Measurements from ENCODE around the gene ALKBH3.

Gene ALKBH3

DNA sequence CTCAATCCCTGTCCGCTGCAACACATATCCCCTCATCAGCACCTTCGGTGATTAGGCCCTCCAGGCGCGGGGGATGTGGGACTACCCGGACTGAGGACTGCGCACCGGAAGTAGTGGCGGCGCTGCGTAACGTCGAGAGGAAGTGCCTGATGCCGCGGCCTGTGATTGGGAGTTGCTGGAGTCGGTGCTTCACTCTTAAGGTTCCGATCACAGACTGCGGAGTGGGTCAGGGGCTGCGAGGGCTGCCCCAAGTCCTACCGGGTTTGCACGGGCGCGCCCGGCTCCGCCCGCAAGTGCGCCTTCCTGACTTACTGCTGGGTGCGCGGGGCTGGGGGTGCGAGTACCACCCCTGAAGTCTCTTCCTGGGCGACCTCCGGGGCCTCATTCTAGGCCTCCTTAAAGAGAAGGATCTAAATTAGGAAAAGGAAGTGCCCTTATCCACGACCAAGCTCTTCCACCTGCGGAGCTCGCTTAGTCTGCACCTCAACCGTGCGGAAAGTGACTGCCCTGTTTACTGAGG, at the start of gene ALKBH3:
Gene ALKBH3 (plus strand): TSS at position 192 of the 520 bp plus-strand sequence. CDS start 1,822 bp downstream, outside the sequence.
- peak; percentile 97 to 98 for DNase-seq

DNA sequence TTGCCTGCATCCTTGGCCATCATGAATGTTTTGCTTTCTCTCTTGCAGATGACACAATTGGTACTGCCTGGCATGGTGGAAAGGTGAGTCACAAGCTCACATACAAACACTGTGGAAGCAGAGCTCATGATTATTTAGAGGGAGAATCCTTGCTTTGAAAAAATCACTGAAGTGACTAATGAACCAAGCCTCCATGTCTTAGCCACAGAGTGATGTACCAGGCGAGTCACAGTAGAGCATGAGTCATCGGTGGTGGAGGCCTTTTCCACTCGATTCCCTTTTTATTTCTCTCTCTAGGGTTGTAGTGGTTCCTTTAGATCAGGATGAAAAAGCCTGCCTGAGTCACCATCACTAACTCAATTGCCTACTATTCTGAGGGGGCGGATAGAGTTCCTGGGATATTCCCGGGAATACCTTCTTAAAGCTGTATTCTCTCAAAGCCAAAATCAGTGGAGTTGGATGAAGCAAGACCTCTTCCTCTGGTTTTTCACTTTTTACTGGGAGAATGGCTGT, 49.6 kb upstream of the ALKBH3 start:
- no peak for DNase-seq

DNA sequence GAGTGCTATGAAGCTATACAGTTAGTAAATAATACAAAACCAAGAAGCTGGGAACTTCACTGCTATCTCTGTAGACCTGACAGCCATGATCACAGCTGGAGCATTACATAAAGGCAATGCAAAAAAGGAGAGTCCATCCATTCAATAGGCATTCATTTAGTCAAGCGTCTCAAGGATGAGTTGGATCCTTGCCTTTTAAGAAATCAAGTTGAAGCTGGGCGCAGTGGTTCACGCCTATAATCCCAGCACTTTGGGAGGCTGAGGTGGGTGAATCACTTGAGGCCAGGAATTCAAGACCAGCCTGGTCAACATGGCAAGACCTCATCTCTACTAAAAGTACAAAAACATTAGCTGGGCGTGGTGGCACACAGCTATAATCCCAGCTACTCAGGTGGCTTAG, 48.1 kb upstream of the ALKBH3 start:
- no peak for DNase-seq

DNA sequence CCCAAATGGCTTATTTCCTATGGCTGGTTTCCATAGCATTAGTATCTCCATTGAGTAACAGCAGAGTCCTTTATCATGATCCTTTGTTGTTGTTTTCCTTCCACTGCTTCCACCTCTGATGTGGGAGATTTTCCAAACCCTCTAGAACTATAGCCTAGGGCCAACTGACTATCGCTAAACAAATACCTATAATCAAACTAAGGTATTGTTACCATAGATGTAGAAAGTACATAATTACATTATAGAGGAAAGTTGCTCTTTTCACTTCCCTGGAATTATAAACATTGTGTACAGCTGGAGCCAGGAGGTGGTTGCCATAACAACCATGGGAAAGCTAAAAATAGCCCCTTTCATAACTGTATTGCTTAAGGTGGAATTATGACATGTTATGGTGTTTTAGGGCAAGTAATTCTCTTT, 47.0 kb upstream of the ALKBH3 start:
- DNase-seq, result peak; percentile 83 to 85

DNA sequence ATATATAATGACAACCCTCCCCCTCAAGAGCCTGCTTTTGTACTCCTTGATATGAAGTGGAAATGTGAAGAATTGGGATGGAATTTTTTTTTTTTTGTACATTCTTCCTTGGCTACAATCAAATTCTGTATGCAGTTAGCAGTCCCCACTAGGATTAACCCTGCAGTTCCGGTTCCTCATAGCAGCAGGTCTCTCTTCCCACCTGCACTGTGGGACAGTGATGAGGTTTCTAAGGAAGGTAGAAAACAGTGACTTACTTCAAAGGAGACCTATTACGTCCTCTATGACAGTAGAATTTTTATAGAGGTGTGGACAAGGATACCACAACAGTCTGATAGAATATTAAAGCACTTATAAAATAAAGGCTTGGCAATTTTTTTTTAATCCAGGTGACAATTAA, 46.3 kb upstream of the ALKBH3 start:
- DNase-seq, result no peak

DNA sequence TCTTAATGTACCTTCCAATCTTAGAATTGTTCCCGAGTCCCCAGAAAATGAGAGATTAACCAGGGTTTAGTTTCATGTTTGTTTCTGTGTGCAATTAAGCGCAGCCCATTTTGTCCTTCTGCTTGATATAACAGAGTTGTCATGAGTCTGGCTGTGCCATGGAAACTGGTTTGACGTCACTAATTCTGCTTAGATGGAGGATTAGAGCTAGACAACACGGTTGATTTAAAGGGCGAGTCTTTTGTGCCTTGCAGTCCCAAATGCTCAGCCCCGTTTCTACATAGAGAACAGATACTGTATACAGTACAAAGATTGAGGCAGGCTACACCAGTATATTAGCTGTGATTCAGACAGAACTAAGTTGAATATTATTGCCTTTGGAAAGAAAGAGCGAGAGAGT, 45.5 kb upstream of the ALKBH3 start:
- no peak for DNase-seq

DNA sequence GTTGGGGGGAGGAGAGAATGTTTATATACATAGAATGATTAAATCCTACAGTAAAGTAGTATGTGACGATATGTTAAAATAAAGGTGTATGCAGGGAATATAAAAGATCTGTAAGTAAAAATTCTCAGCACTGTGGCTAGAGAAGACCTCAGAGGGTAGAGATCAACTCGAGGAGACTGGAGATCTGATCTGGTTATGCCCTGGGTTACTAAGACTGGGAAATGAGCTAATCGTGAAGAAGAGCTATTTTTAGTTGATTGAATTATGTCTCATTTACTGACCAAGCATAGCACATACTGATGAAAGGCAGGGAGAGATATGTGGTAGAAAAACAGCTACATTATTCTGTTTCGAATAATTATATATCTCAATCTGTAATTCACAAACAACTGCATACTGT, 42.8 kb upstream of the ALKBH3 start:
- no peak for DNase-seq

DNA sequence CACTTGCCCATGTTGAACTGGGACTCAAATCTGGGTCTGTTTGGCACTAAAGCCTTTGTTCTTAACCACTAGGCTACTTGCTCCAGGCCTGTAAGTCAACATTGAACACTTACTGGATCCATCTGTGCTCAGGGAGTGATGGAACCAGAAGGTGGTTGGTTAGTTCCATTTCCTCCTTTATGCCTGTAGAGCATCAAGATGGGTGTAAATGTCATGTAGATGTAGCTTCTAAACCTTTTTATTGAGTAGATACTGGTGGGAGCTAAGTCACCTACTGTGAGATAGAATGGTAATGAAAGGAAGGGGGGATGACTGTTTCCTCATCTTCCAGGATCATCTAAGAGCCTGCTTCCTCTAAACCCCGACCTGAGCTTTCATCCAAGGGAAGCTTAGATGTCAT, 38.6 kb upstream of the ALKBH3 start:
- DNase-seq, result no peak

DNA sequence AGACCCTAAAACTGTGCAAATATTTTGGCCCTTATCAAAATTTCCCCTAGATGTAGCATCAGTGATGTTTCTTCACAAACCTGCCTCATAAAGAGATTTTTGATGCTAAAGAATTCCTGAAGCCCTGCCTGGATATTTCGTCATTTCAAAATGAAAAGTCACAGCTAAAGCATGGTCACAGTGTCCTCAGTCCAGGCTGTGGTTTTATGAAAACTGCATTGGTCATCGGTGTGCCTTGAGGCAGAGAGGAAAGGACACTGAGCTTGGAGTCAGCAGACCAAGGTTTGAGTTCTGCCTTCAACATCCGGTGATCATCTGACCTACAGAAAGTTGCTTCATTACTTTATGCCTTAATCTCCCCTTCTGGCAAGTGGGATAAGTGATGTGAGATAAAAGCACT, 34.8 kb upstream of the ALKBH3 start:
- DNase-seq, result no peak

DNA sequence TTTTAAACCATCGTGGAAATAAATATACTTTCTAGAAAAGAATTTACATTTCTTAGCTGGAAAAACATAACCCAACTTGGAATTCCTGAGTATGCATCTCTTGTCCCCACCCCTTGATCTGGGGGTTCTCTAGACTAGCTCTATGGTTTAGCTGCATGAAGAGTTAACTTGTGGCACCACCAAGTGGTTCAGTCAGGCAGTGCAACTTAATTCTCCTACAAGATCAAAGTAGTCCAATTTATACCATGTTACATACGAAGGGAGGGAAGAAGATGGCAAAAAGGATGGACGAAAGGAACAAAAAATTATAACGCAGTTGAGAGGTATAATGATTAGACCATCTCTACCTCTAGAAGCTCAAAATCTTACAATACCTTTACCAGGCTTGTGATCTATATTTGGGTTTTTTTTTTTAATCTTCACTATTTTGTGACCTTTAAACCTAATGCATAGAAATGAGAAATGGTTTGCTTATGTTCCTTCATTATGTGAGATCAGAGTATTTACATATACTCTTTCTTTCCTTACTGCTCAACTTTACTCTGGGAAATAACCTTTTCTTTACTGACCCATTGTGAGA, 28.5 kb upstream of the ALKBH3 start:
- DNase-seq, result peak; percentile 54 to 66

DNA sequence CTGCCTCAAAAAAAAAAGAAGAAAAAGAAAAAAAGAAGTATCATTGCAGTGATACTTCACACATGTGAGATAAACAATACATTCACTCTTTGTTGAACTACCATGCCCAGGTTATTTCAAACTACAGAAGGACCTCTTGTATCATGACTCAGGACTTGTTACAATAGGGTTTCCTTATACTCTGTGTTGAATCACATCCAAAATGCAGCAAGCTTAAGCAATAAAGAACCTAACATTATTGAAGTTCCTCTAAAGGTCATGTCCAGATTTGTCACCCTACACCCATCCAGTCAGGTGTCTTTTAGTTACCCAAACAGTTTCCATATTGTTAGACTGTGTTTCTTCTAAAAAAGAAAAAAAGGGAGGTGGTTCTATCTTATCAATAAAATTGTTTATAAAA, 26.9 kb upstream of the ALKBH3 start:
- no peak for DNase-seq

DNA sequence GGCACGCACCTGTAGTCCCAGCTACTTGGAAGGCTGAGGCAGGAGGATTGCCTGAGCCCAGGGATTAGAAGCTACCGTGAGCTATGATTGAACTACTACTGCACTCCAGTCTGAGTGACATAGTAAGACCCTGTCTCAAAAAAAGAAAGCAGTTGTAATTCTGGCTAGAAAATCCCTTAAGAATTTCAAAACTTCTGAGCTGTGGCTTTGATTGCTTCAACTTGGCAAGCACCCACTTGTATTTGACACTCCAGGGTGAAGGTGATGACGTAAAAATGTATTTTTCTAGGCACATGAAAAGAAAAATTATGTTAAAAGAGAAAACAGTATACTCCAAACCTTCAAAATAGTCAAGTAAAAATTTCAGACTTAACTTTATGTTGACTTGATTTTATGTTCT, 23.6 kb upstream of the ALKBH3 start:
- no peak for DNase-seq

DNA sequence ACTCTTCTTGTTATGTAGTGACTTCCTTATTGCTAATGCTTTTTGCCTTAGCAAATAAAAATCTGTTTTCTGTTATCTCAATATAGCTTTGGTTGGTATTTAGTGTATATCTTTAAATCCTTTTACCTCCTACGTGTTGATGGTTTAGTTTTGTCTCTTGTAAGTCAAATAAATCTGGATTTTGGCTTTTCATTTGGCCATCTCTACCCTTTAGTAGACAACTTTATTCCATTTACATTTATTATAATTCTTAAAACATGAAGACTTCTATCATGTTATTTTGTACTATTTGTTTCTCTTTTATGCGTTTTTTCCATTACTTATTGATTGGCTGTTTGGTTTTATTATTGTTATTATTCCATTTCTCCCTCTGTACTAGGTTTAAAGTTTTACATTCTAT, 19.5 kb upstream of the ALKBH3 start:
- no peak for DNase-seq

DNA sequence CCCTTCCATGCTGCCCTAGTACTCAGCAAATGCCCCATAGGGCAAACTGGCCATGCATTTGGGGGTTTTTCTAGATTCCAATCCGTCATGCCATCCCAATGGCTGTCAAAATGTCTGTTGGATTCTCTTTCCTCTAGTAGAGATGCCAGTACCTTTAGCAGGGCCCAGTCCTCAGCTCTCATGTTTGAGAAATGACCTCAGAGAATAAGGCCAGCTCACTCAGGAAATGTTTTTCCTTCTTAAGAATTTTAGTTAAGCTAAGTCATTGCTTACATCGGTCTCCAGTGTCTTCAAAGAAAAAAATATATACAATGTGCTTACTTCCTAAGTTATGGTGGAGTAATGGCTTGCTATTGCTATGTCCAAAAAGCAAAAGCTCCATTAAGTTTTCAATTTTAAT, 14.1 kb upstream of the ALKBH3 start:
- DNase-seq, result no peak

DNA sequence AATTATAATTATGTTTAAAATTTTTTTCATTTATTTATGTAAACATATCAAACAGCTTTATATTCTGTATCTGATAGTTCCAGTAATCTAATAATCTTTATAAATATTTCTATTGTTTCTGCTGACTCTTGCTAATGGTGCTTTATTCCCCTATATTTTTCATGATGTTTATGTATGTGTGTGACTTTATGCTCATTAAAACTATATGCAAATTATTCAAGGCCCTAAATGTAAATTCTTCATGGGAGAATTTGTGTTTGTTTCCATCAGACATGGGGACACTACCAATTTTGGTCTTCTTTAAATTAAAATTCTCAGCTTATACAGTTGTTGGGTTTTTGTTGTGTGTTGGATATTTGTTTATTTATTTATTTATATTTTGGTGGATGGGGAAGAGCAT, 13.7 kb upstream of the ALKBH3 start:
- DNase-seq, result no peak

DNA sequence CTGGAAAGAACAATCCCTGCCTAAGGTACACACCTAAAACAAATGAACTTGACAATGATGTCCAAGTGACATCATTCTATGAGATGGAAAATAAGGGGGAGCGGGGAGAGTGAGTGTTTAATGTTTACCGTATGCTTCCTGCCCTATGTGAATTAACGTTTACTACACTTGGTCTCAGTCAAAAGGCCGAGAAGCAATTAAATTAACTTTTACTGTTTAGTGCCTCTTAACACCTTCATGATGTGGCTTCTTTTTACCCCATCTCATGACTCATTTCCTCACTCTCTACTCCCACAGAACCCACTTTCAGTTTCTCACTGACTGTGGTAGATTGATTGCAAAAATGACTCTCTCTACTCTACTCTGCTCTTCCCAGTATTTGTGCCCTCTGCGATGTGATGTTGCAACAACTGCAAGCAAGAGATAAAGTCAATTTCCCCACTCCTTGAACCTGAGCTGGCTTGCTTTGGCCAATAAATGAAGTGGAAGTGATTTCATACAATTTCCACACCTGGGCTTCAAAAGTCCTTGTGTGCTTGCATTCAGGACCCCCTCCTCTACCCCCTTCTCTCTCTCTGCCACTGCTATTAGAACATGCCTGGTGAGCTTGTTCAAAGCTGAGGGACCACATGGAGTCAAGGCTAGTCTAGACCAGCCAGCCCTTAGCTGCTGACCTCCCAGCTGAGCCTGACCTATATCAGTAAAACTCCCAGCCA, 11.6 kb upstream of the ALKBH3 start:
- peak in 1 of 2 experiments; percentile 24 for DNase-seq

DNA sequence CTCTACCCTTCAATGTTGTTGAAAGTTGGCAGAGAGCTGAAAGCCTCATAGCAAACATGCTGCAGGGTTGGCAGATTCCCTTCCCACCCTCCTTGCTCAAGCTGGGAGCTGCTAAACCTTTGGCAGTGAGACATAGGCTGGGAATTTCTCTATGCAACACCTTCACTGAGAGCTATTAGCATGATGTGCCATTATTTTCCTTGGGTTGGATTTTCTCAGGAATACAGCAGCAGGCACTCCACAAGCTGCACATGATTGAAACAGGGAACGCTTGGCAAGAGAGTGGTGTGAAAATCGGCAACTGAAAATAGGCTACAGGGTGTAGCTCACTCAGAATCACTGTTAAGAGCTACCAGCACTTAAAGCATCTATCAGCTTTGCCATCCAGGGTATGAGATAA, 9.6 kb upstream of the ALKBH3 start:
- no peak for DNase-seq

DNA sequence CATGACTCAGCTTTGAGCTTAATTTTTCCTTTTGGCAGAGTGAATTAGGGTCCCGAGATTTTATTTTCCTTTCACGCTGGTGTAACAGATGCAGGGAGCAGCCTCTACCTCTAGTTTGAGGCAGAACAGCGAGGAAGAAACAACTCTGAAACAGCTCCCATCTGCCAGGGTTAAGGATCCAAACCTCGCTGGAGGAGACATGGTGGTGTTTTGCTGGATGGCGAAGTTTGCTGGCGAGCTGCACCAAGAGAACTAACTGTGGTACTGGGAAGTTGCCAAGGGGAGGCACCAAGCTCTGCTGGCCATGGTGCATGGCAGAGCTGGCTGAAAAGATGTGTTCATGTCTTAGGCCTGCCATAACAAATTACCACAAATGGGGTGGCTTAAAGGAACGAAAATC, 7.6 kb upstream of the ALKBH3 start:
- no peak for DNase-seq

DNA sequence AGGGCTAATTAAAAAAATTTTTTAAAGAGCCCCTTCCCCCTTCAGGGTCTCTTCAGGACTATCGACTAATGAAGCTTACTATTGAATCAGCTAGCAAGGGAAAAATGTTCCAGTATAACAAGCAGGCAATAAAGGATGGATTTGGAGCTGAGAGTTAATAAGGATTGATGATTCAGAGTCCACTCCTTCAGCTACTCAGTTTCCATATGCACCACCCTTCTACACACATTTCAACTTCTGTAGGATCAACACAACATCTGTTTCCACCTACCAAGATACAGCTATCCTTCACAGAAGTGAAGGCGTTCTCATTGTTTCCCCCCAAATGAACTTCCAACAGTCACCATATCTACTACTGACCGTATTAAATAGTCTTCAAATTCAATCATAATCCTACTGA, 6.6 kb upstream of the ALKBH3 start:
- DNase-seq, result no peak

DNA sequence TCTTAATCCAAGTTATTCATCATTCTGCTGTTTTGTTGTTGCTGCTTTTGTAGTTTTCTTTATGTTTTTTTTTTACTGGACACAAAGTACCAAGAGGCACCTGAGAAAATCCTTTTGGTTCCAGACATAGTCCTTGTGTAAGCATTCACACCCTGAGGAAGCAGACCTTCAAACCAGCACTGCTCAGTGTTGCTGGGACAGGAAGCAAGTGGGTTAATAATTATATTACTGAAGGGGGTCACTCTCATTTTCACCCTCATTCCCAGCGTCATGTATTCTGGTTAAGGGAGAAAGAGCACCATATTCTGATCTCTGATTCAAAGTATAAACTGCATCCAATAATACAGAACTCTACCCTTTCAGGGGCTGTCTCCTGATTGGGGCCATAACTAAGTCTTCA, 5.9 kb upstream of the ALKBH3 start:
- no peak for DNase-seq

DNA sequence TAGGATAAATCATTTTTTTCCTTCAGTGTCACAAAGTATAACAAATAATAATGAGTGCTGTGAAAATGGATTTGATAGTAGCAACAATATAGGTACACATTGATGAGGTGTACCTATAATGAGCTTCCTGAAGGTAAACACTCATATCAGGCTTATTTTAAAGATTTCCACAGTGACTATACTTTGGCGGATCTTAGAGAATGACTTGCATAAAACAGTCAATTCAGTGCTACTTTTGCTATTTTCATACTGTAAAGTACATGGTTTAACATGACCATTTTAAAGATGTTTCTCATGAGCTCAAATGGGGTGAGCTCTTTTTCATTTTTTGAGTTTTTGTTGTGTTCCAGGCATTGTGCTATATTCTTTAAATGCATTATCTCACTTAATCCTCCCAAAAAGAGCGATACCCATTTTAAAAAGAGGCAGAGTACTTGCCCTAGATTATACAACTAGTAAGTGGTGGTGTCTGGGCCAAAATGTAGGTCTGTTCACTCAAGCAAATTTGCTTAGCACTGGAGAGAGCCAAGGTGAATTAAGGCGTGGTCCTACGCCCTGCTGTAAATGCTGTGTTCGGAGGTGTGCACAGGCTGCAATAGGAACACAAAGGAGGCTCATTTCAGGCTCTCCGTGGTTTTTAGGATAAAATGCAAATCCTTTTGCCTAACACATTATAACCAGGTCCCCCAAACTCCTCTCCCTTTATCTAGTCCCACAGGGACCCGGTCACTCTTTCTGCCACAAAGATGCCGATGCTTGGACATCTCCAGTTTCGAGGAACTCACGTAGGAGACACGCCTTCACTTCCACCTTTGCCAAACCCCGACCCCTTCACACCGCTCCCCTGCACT, 617 bp upstream of the ALKBH3 start:
- peak in 1 of 2 experiments; percentile 31 for DNase-seq

DNA sequence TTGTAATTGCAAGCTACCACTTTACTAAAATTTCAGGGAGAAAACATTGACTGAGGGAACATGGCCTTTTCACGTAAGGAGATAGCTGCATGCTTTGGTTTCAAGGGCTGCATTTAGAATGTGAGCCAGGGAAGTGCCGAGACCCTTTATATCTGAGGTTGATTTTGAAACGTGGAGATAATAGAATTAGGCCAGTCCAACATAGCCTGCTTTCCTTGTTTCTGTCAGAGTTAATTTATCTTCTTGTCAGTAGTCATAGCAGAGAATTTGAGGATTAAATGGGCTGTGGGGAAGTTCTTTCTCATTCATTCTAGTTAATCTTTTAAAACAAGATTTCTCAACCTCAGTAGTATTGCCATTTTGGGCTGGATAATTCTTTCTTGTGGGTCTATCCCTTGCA, 12.2 kb downstream of the ALKBH3 start:
- DNase-seq, result no peak

DNA sequence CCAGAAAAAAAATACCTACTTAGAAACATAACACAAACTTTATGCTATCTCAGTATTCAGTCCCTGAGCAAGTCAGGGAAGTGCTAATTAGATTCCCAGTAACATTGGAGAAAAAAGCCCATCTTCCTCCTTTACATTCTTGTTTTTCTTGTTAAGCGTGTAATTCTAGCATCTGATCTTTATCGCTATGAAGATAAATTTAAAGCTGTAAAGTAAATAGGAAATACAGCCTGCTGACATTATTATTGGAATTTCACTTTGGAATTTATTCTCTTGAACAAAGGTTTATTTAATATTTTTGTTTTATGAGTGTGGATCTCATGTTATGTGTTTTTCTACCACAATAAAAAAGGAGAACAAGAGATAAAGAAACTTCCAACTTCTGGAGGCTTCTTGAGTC, 13.9 kb downstream of the ALKBH3 start:
- DNase-seq, result no peak

DNA sequence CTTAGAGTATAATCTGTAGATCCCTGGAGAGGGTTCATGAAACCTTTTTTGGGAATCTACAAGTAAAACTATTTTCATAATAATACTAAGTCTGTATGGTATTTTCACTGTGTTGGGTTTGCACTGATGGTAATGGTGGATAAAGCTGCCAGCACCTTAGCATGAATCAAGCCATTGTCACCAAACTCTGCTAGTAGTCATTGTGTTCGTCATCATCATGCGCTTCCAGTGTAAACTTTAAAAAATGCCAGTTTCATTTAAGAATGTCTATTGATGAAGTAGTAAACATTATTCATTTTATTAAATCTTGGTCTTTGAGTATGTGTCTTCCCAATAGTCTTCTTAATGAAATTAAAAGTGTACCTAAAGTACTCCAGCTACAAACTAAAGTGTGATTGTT, 15.0 kb downstream of the ALKBH3 start:
- DNase-seq, result no peak
